ENCODE measurements around the gene CTSA.
"Not testable (repeated sequence)": the region's sequence is repeated elsewhere in the genome, so short reads cannot be mapped to it uniquely, and the experiment has no call there.

Gene CTSA

DNA sequence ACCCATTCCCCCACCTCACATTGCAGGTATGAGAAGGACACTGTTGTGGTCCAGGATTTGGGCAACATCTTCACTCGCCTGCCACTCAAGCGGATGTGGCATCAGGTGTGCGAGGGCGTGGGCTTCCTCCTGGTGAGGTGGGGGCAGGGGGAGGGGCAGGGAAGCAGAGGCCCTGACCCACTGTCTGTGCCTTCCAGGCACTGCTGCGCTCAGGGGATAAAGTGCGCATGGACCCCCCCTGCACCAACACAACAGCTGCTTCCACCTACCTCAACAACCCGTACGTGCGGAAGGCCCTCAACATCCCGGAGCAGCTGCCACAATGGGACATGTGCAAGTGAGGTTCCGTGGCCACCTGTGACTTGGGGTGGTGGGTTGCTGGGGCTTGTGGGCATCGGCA is 3.7 kb downstream of the CTSA start:
- no peak overlapping the region for H3K9ac ChIP-seq (ENCODE audit: low read length in 5 of 5)
- no peak overlapping the region for H3K27ac ChIP-seq (ENCODE audit: low read depth, low read length)
- peaks cover 5 to 71% (median 64%) of the 10 kb centered on the region in 5 donors for H3K36me3 ChIP-seq (ENCODE audit: control insufficient read depth in 5 of 5, insufficient read depth in 5 of 5, low read length in 5 of 5)
- H3K9me3 ChIP-seq (ENCODE audit: control insufficient read depth in 5 of 5, low read length in 5 of 5): no peaks in the 10 kb centered on the region
- H3K27me3 ChIP-seq (ENCODE audit: control insufficient read depth in 5 of 5, insufficient read depth in 4 of 5, low read length in 5 of 5): no peaks in the 10 kb centered on the region
- H3K4me3 ChIP-seq (ENCODE audit: low read depth in 1 of 5, low read length in 5 of 5): no peak overlapping the region
- H3K4me1 ChIP-seq (ENCODE audit: control insufficient read depth in 5 of 5, insufficient read depth in 5 of 5, low read length in 5 of 5): peaks cover 5 to 35% (median 32%) of the 10 kb centered on the region in 5 donors

- Histone ChIP-seq H3K27ac (ENCODE audit: low read depth, low read length) (no peak overlapping the region), H3K4me1 (ENCODE audit: control insufficient read depth in 5 of 5, insufficient read depth in 5 of 5, low read length in 5 of 5) (peaks cover 3 to 17% (median 15%) of the 10 kb centered on the region in 5 donors), H3K36me3 (ENCODE audit: control insufficient read depth in 5 of 5, insufficient read depth in 5 of 5, low read length in 5 of 5) (peaks cover 9 to 88% (median 69%) of the 10 kb centered on the region in 5 donors), H3K4me3 (ENCODE audit: low read depth in 1 of 5, low read length in 5 of 5) (no peak overlapping the region), H3K9ac (ENCODE audit: low read length in 5 of 5) (no peak overlapping the region), H3K9me3 (ENCODE audit: control insufficient read depth in 5 of 5, low read length in 5 of 5) (no peaks in the 10 kb centered on the region), H3K27me3 (ENCODE audit: control insufficient read depth in 5 of 5, insufficient read depth in 4 of 5, low read length in 5 of 5) (no peaks in the 10 kb centered on the region)
Measured at GRCh38 chr20:45896641-45897161, 5.6 kb downstream of the CTSA start.

DNA sequence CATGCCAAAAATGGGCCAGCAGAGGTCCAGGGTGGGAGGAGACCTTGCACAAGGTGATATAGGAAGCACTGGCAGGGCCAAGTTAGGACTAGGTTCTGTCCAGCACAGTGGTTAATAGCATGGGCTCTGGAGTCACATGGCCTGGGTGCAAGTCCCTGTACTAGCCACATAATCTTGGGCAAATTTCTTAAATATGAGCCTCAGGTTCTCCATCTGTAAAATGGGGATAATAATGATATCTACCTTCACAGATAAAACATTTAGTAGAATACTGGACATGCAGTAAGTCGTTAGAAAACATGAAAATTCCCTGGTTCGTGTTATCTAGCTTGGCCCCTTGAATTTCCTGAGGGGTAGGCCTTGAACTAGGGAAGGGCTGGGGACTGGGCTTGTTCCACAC is 6.2 kb downstream of the CTSA start:
- peaks cover 9 to 93% (median 74%) of the 10 kb centered on the region in 5 donors for H3K36me3 ChIP-seq (ENCODE audit: control insufficient read depth in 5 of 5, insufficient read depth in 5 of 5, low read length in 5 of 5)
- no peaks in the 10 kb centered on the region for H3K27me3 ChIP-seq (ENCODE audit: control insufficient read depth in 5 of 5, insufficient read depth in 4 of 5, low read length in 5 of 5)
- no peak overlapping the region for H3K9ac ChIP-seq (ENCODE audit: low read length in 5 of 5)
- peaks cover 0 to 11% (median 10%) of the 10 kb centered on the region in 5 donors for H3K4me1 ChIP-seq (ENCODE audit: control insufficient read depth in 5 of 5, insufficient read depth in 5 of 5, low read length in 5 of 5)
- H3K27ac ChIP-seq (ENCODE audit: low read depth, low read length): no peak overlapping the region
- no peak overlapping the region for H3K4me3 ChIP-seq (ENCODE audit: low read depth in 1 of 5, low read length in 5 of 5)
- no peaks in the 10 kb centered on the region for H3K9me3 ChIP-seq (ENCODE audit: control insufficient read depth in 5 of 5, low read length in 5 of 5)

GRCh38 chr20:45897692-45898091 is 6.6 kb downstream of the CTSA start:
- peaks cover 0 to 7% (median 6%) of the 10 kb centered on the region in 5 donors for H3K4me1 ChIP-seq (ENCODE audit: control insufficient read depth in 5 of 5, insufficient read depth in 5 of 5, low read length in 5 of 5)
- peaks cover 9 to 95% (median 77%) of the 10 kb centered on the region in 5 donors for H3K36me3 ChIP-seq (ENCODE audit: control insufficient read depth in 5 of 5, insufficient read depth in 5 of 5, low read length in 5 of 5)
- no peak overlapping the region for H3K27ac ChIP-seq (ENCODE audit: low read depth, low read length)
- no peak overlapping the region for H3K4me3 ChIP-seq (ENCODE audit: low read depth in 1 of 5, low read length in 5 of 5)
- H3K9ac ChIP-seq (ENCODE audit: low read length in 5 of 5): no peak overlapping the region
- no peaks in the 10 kb centered on the region for H3K9me3 ChIP-seq (ENCODE audit: control insufficient read depth in 5 of 5, low read length in 5 of 5)
- no peaks in the 10 kb centered on the region for H3K27me3 ChIP-seq (ENCODE audit: control insufficient read depth in 5 of 5, insufficient read depth in 4 of 5, low read length in 5 of 5)

DNA sequence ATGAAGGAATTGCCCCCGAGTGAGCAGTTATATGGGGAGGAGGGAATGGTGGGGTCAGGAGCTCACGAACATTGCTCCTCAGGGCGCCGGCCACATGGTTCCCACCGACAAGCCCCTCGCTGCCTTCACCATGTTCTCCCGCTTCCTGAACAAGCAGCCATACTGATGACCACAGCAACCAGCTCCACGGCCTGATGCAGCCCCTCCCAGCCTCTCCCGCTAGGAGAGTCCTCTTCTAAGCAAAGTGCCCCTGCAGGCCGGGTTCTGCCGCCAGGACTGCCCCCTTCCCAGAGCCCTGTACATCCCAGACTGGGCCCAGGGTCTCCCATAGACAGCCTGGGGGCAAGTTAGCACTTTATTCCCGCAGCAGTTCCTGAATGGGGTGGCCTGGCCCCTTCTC is 7.2 kb downstream of the CTSA start:
- H3K36me3 ChIP-seq (ENCODE audit: control insufficient read depth in 5 of 5, insufficient read depth in 5 of 5, low read length in 5 of 5): peaks cover 9 to 93% (median 72%) of the 10 kb centered on the region in 5 donors

GRCh38 chr20:45899046-45899835 is 8.1 kb downstream of the CTSA start:
- Histone ChIP-seq H3K4me3 (ENCODE audit: low read depth in 1 of 5, low read length in 5 of 5) (no peak overlapping the region), H3K36me3 (ENCODE audit: control insufficient read depth in 5 of 5, insufficient read depth in 5 of 5, low read length in 5 of 5) (peaks cover 4 to 90% (median 67%) of the 10 kb centered on the region in 5 donors), H3K9me3 (ENCODE audit: control insufficient read depth in 5 of 5, low read length in 5 of 5) (no peaks in the 10 kb centered on the region), H3K27ac (ENCODE audit: low read depth, low read length) (no peak overlapping the region), H3K4me1 (ENCODE audit: control insufficient read depth in 5 of 5, insufficient read depth in 5 of 5, low read length in 5 of 5) (no peaks in the 10 kb centered on the region), H3K9ac (ENCODE audit: low read length in 5 of 5) (no peak overlapping the region), H3K27me3 (ENCODE audit: control insufficient read depth in 5 of 5, insufficient read depth in 4 of 5, low read length in 5 of 5) (no peaks in the 10 kb centered on the region)

More for the DNA sequence above, 7.2 kb downstream of the CTSA start:
- Histone ChIP-seq H3K9me3 (ENCODE audit: control insufficient read depth in 5 of 5, low read length in 5 of 5) (no peaks in the 10 kb centered on the region), H3K27me3 (ENCODE audit: control insufficient read depth in 5 of 5, insufficient read depth in 4 of 5, low read length in 5 of 5) (no peaks in the 10 kb centered on the region), H3K27ac (ENCODE audit: low read depth, low read length) (no peak overlapping the region), H3K4me3 (ENCODE audit: low read depth in 1 of 5, low read length in 5 of 5) (no peak overlapping the region), H3K4me1 (ENCODE audit: control insufficient read depth in 5 of 5, insufficient read depth in 5 of 5, low read length in 5 of 5) (peaks cover 0 to 3% (median 0%) of the 10 kb centered on the region in 5 donors), H3K9ac (ENCODE audit: low read length in 5 of 5) (no peak overlapping the region)

DNA sequence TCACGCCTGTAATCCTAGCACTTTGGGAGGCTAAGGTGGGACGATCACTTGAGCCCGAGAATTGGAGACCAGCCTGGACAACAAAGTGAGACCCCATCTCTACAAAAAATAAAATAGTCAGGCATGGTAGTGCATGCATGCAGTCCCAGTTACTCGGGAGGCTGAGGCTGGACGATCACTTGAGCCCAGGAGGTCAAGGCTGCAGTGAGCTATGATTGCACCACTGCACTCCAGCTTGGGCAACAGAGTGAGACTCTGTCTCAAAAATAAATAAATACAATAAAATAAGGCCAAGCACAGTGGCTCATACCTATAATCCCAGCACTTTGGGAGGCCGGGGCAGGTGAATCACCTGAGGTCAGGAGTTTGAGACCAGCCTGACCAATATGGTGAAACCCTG is 10.2 kb downstream of the CTSA start:
- not testable (repeated sequence) for H3K27ac ChIP-seq (ENCODE audit: low read depth, low read length); H3K9me3 ChIP-seq (ENCODE audit: control insufficient read depth in 5 of 5, low read length in 5 of 5); H3K4me1 ChIP-seq (ENCODE audit: control insufficient read depth in 5 of 5, insufficient read depth in 5 of 5, low read length in 5 of 5); H3K9ac ChIP-seq (ENCODE audit: low read length in 5 of 5); H3K4me3 ChIP-seq (ENCODE audit: low read depth in 1 of 5, low read length in 5 of 5); H3K27me3 ChIP-seq (ENCODE audit: control insufficient read depth in 5 of 5, insufficient read depth in 4 of 5, low read length in 5 of 5)
- peaks cover 4 to 89% (median 70%) of the 10 kb centered on the region in 5 donors for H3K36me3 ChIP-seq (ENCODE audit: control insufficient read depth in 5 of 5, insufficient read depth in 5 of 5, low read length in 5 of 5)

DNA sequence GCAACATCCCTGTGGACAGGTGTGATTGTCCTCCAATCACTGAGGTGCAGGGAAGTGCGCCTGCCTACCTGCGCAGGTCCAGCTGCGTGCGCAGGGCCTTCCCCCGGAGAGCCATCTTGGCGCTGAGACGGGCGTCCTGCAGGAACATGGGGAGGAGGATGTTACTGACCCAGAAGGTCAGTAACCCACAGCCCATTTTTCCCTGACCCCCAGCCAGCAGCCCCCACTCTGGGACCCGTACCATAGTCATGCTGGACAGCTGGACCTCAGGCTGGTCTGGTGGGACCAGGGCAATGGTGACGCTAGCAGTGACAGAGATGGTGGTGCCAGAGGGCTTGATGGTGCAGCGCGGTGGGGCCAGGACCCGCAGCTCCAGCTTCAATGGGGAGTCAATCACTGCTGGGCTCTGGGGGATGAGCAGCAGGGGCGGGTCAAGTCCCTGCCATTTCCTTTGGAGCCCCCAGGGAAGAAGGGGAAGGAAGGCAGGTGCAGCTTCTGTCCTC is 11.1 kb downstream of the CTSA start:
- H3K27ac ChIP-seq (ENCODE audit: low read depth, low read length): no peak overlapping the region
- H3K4me1 ChIP-seq (ENCODE audit: control insufficient read depth in 5 of 5, insufficient read depth in 5 of 5, low read length in 5 of 5): no peaks in the 10 kb centered on the region
- H3K9me3 ChIP-seq (ENCODE audit: control insufficient read depth in 5 of 5, low read length in 5 of 5): no peaks in the 10 kb centered on the region
- H3K9ac ChIP-seq (ENCODE audit: low read length in 5 of 5): no peak overlapping the region
- H3K27me3 ChIP-seq (ENCODE audit: control insufficient read depth in 5 of 5, insufficient read depth in 4 of 5, low read length in 5 of 5): no peaks in the 10 kb centered on the region
- H3K4me3 ChIP-seq (ENCODE audit: low read depth in 1 of 5, low read length in 5 of 5): no peak overlapping the region
- peaks cover 4 to 84% (median 62%) of the 10 kb centered on the region in 5 donors for H3K36me3 ChIP-seq (ENCODE audit: control insufficient read depth in 5 of 5, insufficient read depth in 5 of 5, low read length in 5 of 5)

DNA sequence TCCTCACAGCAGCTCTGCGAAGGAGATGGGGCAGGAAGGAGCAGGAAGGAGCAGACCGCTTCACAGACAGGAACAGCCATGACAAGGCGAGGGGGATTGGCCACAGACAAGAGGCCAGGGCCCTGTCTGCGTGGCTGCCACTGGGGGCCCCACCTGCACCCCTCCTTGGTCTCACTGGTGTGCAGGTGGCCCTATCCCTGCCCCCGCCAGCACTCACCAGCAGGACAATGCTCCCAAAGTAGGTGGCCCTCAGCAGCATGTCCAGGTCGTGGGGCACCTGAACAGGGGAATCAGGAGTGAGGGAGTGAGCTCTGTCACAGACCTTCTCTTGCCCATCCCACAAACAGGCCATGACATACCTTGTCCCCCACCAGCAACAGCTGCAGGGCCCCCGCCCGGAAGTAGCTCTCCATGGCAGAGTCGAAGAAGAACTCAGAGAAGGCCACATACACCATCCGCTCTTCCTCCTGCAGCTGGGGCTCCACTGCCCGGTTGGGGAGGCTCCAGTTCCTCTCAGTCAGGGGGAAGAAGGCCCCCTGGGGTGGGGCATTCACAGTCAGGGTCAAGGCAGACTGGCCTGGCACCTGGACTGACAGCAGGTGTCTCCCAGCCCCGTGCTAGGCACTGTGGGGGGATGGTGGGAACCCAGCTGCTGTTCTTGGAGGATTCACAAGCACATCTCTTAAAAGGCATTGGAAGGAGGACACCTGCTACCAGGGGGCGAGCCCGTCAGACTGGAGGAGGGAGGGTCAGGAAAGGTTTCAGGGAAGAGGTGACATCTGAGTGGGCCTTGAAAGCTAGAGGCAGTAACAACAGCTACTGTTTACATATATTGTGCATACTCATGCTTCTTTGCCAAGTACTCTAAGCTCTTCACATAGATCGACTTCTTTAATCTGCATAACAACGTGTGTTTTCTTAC is 13.7 kb downstream of the CTSA start:
- H3K9ac ChIP-seq (ENCODE audit: low read length in 5 of 5): peak overlapping the region in 1 of 5 donors; percentile 22
- H3K36me3 ChIP-seq (ENCODE audit: control insufficient read depth in 5 of 5, insufficient read depth in 5 of 5, low read length in 5 of 5): peaks cover 4 to 71% (median 43%) of the 10 kb centered on the region in 5 donors
- H3K4me3 ChIP-seq (ENCODE audit: low read depth in 1 of 5, low read length in 5 of 5): no peak overlapping the region
- no peaks in the 10 kb centered on the region for H3K27me3 ChIP-seq (ENCODE audit: control insufficient read depth in 5 of 5, insufficient read depth in 4 of 5, low read length in 5 of 5)
- H3K9me3 ChIP-seq (ENCODE audit: control insufficient read depth in 5 of 5, low read length in 5 of 5): no peaks in the 10 kb centered on the region
- peaks cover 0 to 8% (median 7%) of the 10 kb centered on the region in 5 donors for H3K4me1 ChIP-seq (ENCODE audit: control insufficient read depth in 5 of 5, insufficient read depth in 5 of 5, low read length in 5 of 5)
- no peak overlapping the region for H3K27ac ChIP-seq (ENCODE audit: low read depth, low read length)

Measured in subcutaneous abdominal adipose tissue (tissue), 5 donors.